Mononuclear cell (primary cell): ENCODE data around the gene SLC6A17. TPM values are rescaled to one million over a fixed set of nuclear protein-coding genes. Genes with fewer than 3 reads are reported as not detected.

Experiments used
- H3K27me3 ChIP-seq: 2 replicates; pipeline ENCODE4 v1.6.0; 2011; ENCODE audit warnings: low read length, control low read depth; ENCODE audit not compliant: insufficient read depth
- H3K4me1 ChIP-seq: 2 replicates; pipeline ENCODE4 v1.5.1; 2011; ENCODE audit warnings: mild to moderate bottlenecking, low read length, control low read depth; ENCODE audit not compliant: insufficient read depth
- H3K4me3 ChIP-seq: 2 replicates; pipeline ENCODE4 v1.5.1; 2011; ENCODE audit warnings: mild to moderate bottlenecking, low read length, moderate library complexity
- H3K9me3 ChIP-seq: 2 replicates; pipeline ENCODE4 v1.5.1; 2011; ENCODE audit warnings: low read depth, mild to moderate bottlenecking, control low read depth, low read length
- total RNA-seq: library from RNA; depleted of rRNA; stranded (reverse); fragments of >200 nt; gene quantifications from one replicate; pipeline ENCODE4 v1.2.3, GENCODE V29; 2012

The SLC6A17 gene
- total RNA-seq, 1 donor: 0.63 TPM

- Histone ChIP-seq H3K4me1 (no peaks in the 10 kb centered on the region), H3K9me3 (no peaks in the 10 kb centered on the region), H3K4me3 (no peak overlapping the region), H3K27me3 (no peaks in the 10 kb centered on the region)
Observed at GRCh38 chr1:110176299-110176956, 26.1 kb downstream of the SLC6A17 start.

DNA sequence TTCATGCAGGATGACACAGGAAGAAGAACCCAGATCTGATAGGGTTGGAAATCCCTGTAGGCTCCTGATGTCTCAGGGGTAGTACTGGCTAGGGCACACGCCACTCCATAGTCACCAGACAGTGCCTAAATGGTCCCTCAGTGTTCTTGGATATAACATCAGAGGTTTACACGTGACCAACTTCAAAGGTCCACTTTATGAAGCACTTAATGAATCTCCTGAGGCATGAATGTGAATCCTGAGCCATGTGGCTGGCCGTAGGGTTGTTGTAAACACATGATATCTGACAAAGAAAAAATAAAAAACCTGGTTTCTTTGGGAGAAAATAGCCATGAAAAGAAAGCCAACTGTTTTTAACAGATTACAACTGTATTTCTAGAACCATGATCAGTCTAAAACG is 27.5 kb downstream of the SLC6A17 start:
- Histone ChIP-seq H3K4me3 (no peak overlapping the region), H3K27me3 (peaks cover under 1% of the 10 kb centered on the region), H3K4me1 (no peaks in the 10 kb centered on the region), H3K9me3 (no peaks in the 10 kb centered on the region)

GRCh38 chr1:110183642-110184167 is 33.4 kb downstream of the SLC6A17 start:
- Histone ChIP-seq H3K27me3 (peaks cover 6% of the 10 kb centered on the region), H3K4me3 (no peak overlapping the region), H3K4me1 (no peaks in the 10 kb centered on the region), H3K9me3 (no peaks in the 10 kb centered on the region)

DNA sequence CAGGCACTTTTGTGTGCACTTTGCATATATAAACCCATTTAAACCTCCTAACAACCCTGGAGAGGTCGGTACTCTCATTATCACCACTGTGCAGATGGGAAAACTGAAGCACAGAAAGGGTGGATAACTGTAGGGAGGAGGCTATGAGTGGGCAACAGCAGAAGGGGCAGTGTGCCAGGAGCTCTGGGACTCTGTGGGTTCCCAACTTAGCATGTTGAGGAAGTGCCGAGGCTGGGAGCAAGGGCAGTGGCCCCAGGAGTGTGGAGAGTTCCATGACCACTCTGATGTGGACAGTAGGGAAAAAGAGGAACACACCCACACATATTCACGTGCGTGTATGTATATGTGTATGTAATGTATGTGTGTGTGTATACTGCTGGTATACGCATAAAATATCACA is 34.2 kb downstream of the SLC6A17 start:
- Histone ChIP-seq H3K4me1 (no peaks in the 10 kb centered on the region), H3K27me3 (peaks cover 6% of the 10 kb centered on the region), H3K4me3 (no peak overlapping the region), H3K9me3 (no peaks in the 10 kb centered on the region)

GRCh38 chr1:110185181-110185580 is 34.9 kb downstream of the SLC6A17 start:
- H3K9me3 ChIP-seq: no peaks in the 10 kb centered on the region
- no peaks in the 10 kb centered on the region for H3K4me1 ChIP-seq
- H3K4me3 ChIP-seq: no peak overlapping the region
- H3K27me3 ChIP-seq: peaks cover 6% of the 10 kb centered on the region

DNA sequence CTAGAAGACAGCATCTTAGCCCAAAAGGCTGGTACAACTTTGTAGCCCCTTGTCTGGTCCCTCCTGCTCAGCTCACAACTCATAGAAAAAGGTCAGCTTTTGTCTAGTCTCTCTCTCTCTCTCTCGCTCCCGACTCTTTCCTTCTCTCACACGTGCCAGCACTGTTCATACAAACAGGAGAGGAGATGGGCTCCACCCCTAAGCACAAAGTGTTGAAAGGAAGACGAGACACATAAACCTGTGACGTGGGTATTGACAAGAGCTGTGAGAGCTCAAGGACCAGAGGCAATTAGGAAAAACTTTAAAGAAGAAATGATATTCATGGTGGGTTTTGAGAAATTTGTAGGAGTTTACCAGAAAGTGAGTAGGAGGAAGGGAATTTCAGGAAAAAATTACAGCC is 36.3 kb downstream of the SLC6A17 start:
- Histone ChIP-seq H3K27me3 (peaks cover 6% of the 10 kb centered on the region), H3K9me3 (no peaks in the 10 kb centered on the region), H3K4me1 (no peaks in the 10 kb centered on the region), H3K4me3 (no peak overlapping the region)

DNA sequence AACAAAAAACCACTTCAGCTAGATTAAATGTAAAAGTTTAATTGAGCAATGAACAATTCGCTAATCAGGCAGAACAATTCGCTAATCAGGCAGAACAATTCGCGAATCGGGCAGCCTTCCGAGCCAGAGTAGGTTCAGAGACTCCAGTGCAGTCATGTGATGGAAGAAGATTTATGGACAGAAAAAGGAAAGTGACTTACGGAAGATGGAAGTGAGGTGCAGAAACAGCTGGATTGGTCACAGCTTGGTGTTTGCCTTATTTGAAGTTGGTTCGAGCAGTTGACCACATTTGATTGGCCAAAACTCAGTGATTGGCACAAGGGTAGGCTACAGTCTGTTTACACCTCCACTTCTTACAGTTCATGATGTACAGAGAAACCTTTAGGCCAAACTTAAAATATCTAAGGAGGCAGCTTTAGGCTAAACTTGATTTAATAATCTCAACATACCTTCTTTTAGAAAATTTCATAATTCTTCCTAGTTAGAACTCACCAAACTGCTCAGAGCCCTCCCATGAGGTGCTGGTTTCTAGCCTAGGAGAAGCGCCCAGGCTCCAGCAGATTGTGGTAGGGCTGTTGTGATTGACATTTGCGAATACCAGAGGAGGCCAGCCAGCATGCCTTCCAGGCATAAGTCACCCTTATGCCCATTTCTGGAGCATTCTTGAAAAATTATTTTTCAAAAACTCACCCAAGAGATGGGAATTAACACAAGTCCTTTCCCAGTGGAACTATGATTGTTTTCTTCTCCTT is 37.0 kb downstream of the SLC6A17 start:
- Histone ChIP-seq H3K9me3 (no peaks in the 10 kb centered on the region), H3K4me1 (no peaks in the 10 kb centered on the region), H3K27me3 (peaks cover 6% of the 10 kb centered on the region), H3K4me3 (no peak overlapping the region)

GRCh38 chr1:110188035-110188618 is 37.8 kb downstream of the SLC6A17 start:
- no peaks in the 10 kb centered on the region for H3K9me3 ChIP-seq
- H3K4me1 ChIP-seq: no peaks in the 10 kb centered on the region
- no peak overlapping the region for H3K4me3 ChIP-seq
- H3K27me3 ChIP-seq: peaks cover 1% of the 10 kb centered on the region

DNA sequence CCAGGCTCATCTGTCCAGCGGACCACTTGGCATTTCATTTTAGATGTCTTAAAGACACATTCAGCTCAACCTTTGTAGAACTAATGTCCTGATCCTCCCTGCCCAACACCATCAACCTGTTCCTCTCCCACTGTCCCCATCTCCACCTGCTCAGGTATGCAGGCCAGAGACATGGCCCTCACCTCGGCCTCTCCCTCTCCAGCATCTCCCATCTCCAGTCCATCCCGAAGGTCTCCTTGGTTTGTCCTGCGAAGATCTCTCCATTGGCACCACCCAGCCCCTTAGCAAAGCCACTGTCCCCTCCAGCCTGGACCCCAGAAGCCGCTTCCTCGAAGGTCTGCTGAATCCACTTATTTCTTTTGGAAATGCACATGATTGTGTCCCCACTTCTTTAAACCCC is 38.9 kb downstream of the SLC6A17 start:
- H3K9me3 ChIP-seq: no peaks in the 10 kb centered on the region
- no peaks in the 10 kb centered on the region for H3K4me1 ChIP-seq
- no peak overlapping the region for H3K4me3 ChIP-seq
- H3K27me3 ChIP-seq: no peaks in the 10 kb centered on the region

GRCh38 chr1:110190282-110190929 is 40.1 kb downstream of the SLC6A17 start:
- Histone ChIP-seq H3K4me3 (no peak overlapping the region), H3K4me1 (no peaks in the 10 kb centered on the region), H3K9me3 (no peaks in the 10 kb centered on the region), H3K27me3 (no peaks in the 10 kb centered on the region)

GRCh38 chr1:110192541-110192940 is 42.2 kb downstream of the SLC6A17 start:
- no peaks in the 10 kb centered on the region for H3K9me3 ChIP-seq
- no peaks in the 10 kb centered on the region for H3K4me1 ChIP-seq
- H3K4me3 ChIP-seq: no peak overlapping the region
- no peaks in the 10 kb centered on the region for H3K27me3 ChIP-seq

DNA sequence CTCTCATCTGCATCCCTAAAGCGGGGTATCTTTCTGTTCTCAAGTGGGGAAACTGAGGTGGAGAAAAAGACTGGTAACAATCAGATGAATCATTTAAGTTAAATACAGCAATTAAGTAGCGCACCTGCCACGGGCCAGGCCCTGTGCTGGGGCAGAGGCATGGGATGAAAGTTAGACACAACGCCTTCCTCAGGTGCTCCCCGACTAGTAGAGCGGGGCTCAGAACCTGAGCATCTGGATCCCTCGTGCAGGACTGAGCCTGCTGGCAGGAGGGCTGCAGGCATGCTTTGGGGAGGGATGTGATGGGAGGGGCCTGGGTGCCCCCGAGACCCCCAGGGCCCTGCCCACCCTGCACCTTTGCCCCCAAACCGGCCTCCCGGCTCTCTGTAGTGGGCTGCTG is 44.9 kb downstream of the SLC6A17 start:
- Histone ChIP-seq H3K27me3 (no peaks in the 10 kb centered on the region), H3K9me3 (no peaks in the 10 kb centered on the region), H3K4me1 (no peaks in the 10 kb centered on the region), H3K4me3 (no peak overlapping the region)

GRCh38 chr1:110196917-110197765 is 46.8 kb downstream of the SLC6A17 start:
- H3K4me3 ChIP-seq: no peak overlapping the region
- H3K4me1 ChIP-seq: no peaks in the 10 kb centered on the region
- no peaks in the 10 kb centered on the region for H3K9me3 ChIP-seq
- H3K27me3 ChIP-seq: no peaks in the 10 kb centered on the region

GRCh38 chr1:110197905-110198629 is 47.8 kb downstream of the SLC6A17 start:
- peaks cover 2% of the 10 kb centered on the region for H3K4me1 ChIP-seq
- no peaks in the 10 kb centered on the region for H3K27me3 ChIP-seq
- H3K4me3 ChIP-seq: no peak overlapping the region
- no peaks in the 10 kb centered on the region for H3K9me3 ChIP-seq
